ENCODE data around the gene FECH.

The FECH gene

GRCh38 chr18:57630754-57631595, 44.5 kb upstream of the FECH start:
- no peak overlapping the region for H3K23ac ChIP-seq (ENCODE audit: low read length)
- H4K91ac ChIP-seq (ENCODE audit: low read depth, low read length): peak overlapping the region; percentile 16
- H3K27me3 ChIP-seq (ENCODE audit: insufficient read depth, low read length): no peaks in the 10 kb centered on the region
- no peak overlapping the region for H2BK12ac ChIP-seq (ENCODE audit: low read length)
- peak overlapping the region; percentile 68 for H4K12ac ChIP-seq (ENCODE audit: low read depth, low read length)
- H2BK5ac ChIP-seq (ENCODE audit: low read depth, low read length, poor library complexity): no peak overlapping the region
- peaks cover 7% of the 10 kb centered on the region for H3K79me1 ChIP-seq (ENCODE audit: low read length)
- peak overlapping the region; percentile 13 for H4K8ac ChIP-seq (ENCODE audit: low read depth, low read length)
- peak overlapping the region; percentile 16 for H3K4ac ChIP-seq (ENCODE audit: low read depth, low read length)
- no peak overlapping the region for H2AK5ac ChIP-seq (ENCODE audit: low read length)
- no peak overlapping the region for H3K18ac ChIP-seq (ENCODE audit: low read length)
- DNase-seq: no peak
- H3K4me1 ChIP-seq (ENCODE audit: control insufficient read depth in 1 of 2, insufficient read depth in 2 of 2, low read length in 2 of 2): peaks cover 2 to 8% of the 10 kb centered on the region in 2 experiments
- no CpG with 5 or more reads among the region's 13 CpGs for WGBS (ENCODE audit: extremely low coverage, insufficient coverage, insufficient read length)
- no peak overlapping the region for H3K9ac ChIP-seq (ENCODE audit: low read length)
- peak overlapping the region; percentile 77 for H3K4me2 ChIP-seq (ENCODE audit: low read length)
- no peak overlapping the region for H3K27ac ChIP-seq (ENCODE audit: low read depth, low read length)
- peak overlapping the region; percentile 34 for H2AFZ ChIP-seq (ENCODE audit: insufficient read depth, low read length, poor library complexity)
- no peaks in the 10 kb centered on the region for H3K36me3 ChIP-seq (ENCODE audit: control insufficient read depth in 1 of 2, insufficient read depth in 2 of 2, low read length in 2 of 2)
- no peak overlapping the region for H3K14ac ChIP-seq (ENCODE audit: low read length)
- H3K79me2 ChIP-seq (ENCODE audit: control insufficient read depth, insufficient read depth, low read length, poor library complexity): peaks cover 2% of the 10 kb centered on the region
- H2BK120ac ChIP-seq (ENCODE audit: insufficient read depth, low read length, poor library complexity): peak overlapping the region; percentile 52
- H3K9me3 ChIP-seq (ENCODE audit: insufficient read depth, low read depth, low read length): no peaks in the 10 kb centered on the region
- H3K4me3 ChIP-seq (ENCODE audit: low read depth, low read length): peak overlapping the region; percentile 72

- Histone ChIP-seq H3K79me2 (ENCODE audit: control insufficient read depth, insufficient read depth, low read length, poor library complexity) (peaks cover 2% of the 10 kb centered on the region), H4K8ac (ENCODE audit: low read depth, low read length) (peak overlapping the region; percentile 88), H3K18ac (ENCODE audit: low read length) (peak overlapping the region; percentile 36), H3K9ac (ENCODE audit: low read length) (peak overlapping the region; percentile 78), H3K36me3 (ENCODE audit: control insufficient read depth in 1 of 2, insufficient read depth in 2 of 2, low read length in 2 of 2) (no peaks in the 10 kb centered on the region), H2BK120ac (ENCODE audit: insufficient read depth, low read length, poor library complexity) (peak overlapping the region; percentile 52), H3K23ac (ENCODE audit: low read length) (no peak overlapping the region), H4K91ac (ENCODE audit: low read depth, low read length) (peak overlapping the region; percentile 85), H2AK5ac (ENCODE audit: low read length) (no peak overlapping the region), H3K9me3 (ENCODE audit: insufficient read depth, low read depth, low read length) (no peaks in the 10 kb centered on the region), H3K4me1 (ENCODE audit: control insufficient read depth in 1 of 2, insufficient read depth in 2 of 2, low read length in 2 of 2) (peaks cover 2 to 8% of the 10 kb centered on the region in 2 experiments), H4K12ac (ENCODE audit: low read depth, low read length) (peak overlapping the region; percentile 78), H3K4me3 (ENCODE audit: low read depth, low read length) (peak overlapping the region; percentile 72), H2BK12ac (ENCODE audit: low read length) (no peak overlapping the region), H3K14ac (ENCODE audit: low read length) (peak overlapping the region; percentile 61), H3K4ac (ENCODE audit: low read depth, low read length) (peak overlapping the region; percentile 16), H2BK5ac (ENCODE audit: low read depth, low read length, poor library complexity) (no peak overlapping the region), H3K79me1 (ENCODE audit: low read length) (peaks cover 7% of the 10 kb centered on the region), H3K27ac (ENCODE audit: low read depth, low read length) (no peak overlapping the region), H3K4me2 (ENCODE audit: low read length) (peak overlapping the region; percentile 77), H3K27me3 (ENCODE audit: insufficient read depth, low read length) (no peaks in the 10 kb centered on the region), H2AFZ (ENCODE audit: insufficient read depth, low read length, poor library complexity) (peak overlapping the region; percentile 80)
- peak; percentile 87 to 89 for DNase-seq
- WGBS (ENCODE audit: extremely low coverage, insufficient coverage, insufficient read length): no CpG with 5 or more reads among the region's 52 CpGs
Observed at GRCh38 chr18:57630002-57630753, 43.7 kb upstream of the FECH start.

- Histone ChIP-seq H2AFZ (ENCODE audit: insufficient read depth, low read length, poor library complexity) (no peak overlapping the region), H3K23ac (ENCODE audit: low read length) (no peak overlapping the region), H3K27ac (ENCODE audit: low read depth, low read length) (no peak overlapping the region), H3K36me3 (ENCODE audit: control insufficient read depth in 1 of 2, insufficient read depth in 2 of 2, low read length in 2 of 2) (no peaks in the 10 kb centered on the region), H3K79me1 (ENCODE audit: low read length) (peaks cover 7% of the 10 kb centered on the region), H4K8ac (ENCODE audit: low read depth, low read length) (peak overlapping the region; percentile 93), H4K91ac (ENCODE audit: low read depth, low read length) (peak overlapping the region; percentile 52), H2AK5ac (ENCODE audit: low read length) (no peak overlapping the region), H3K4me2 (ENCODE audit: low read length) (no peak overlapping the region), H3K4ac (ENCODE audit: low read depth, low read length) (no peak overlapping the region), H3K27me3 (ENCODE audit: insufficient read depth, low read length) (no peaks in the 10 kb centered on the region), H4K12ac (ENCODE audit: low read depth, low read length) (peak overlapping the region; percentile 23), H3K4me3 (ENCODE audit: low read depth, low read length) (no peak overlapping the region), H3K79me2 (ENCODE audit: control insufficient read depth, insufficient read depth, low read length, poor library complexity) (peaks cover 2% of the 10 kb centered on the region), H2BK12ac (ENCODE audit: low read length) (no peak overlapping the region), H2BK5ac (ENCODE audit: low read depth, low read length, poor library complexity) (no peak overlapping the region), H3K4me1 (ENCODE audit: control insufficient read depth in 1 of 2, insufficient read depth in 2 of 2, low read length in 2 of 2) (peaks cover 2 to 8% of the 10 kb centered on the region in 2 experiments), H3K18ac (ENCODE audit: low read length) (no peak overlapping the region), H3K9me3 (ENCODE audit: insufficient read depth, low read depth, low read length) (no peaks in the 10 kb centered on the region), H3K14ac (ENCODE audit: low read length) (no peak overlapping the region), H2BK120ac (ENCODE audit: insufficient read depth, low read length, poor library complexity) (no peak overlapping the region), H3K9ac (ENCODE audit: low read length) (no peak overlapping the region)
- peak in 1 of 2 donors; percentile 9 for DNase-seq
- WGBS (ENCODE audit: extremely low coverage, insufficient coverage, insufficient read length): no CpG with 5 or more reads among the region's 9 CpGs
Observed at GRCh38 chr18:57629422-57629821, 42.9 kb upstream of the FECH start.

DNA sequence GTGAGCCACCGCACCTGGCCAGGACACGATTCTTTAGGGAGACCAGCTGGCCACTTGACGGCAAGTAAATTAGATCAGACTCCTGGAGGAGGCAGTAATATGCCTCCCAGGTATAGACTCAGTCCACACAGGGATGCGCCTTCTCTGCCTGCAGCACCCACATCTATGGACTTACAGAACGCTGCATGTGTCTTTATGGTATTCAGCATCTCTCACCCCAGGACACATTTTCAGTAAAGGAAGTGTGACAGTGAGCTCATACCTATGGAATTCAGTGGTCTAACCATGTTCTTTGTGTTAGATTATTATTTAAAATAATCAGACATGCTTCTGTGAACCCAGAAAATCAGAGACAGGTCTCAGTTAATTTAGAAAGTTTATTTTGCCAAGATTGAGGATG, 41.0 kb upstream of the FECH start:
- Histone ChIP-seq H3K4ac (ENCODE audit: low read depth, low read length) (no peak overlapping the region), H3K4me1 (ENCODE audit: control insufficient read depth in 1 of 2, insufficient read depth in 2 of 2, low read length in 2 of 2) (peaks cover 2 to 8% of the 10 kb centered on the region in 2 experiments), H4K91ac (ENCODE audit: low read depth, low read length) (no peak overlapping the region), H3K9ac (ENCODE audit: low read length) (no peak overlapping the region), H3K9me3 (ENCODE audit: insufficient read depth, low read depth, low read length) (no peaks in the 10 kb centered on the region), H4K12ac (ENCODE audit: low read depth, low read length) (no peak overlapping the region), H3K4me3 (ENCODE audit: low read depth, low read length) (no peak overlapping the region), H3K27ac (ENCODE audit: low read depth, low read length) (no peak overlapping the region), H3K18ac (ENCODE audit: low read length) (no peak overlapping the region), H4K8ac (ENCODE audit: low read depth, low read length) (peak overlapping the region; percentile 33), H3K23ac (ENCODE audit: low read length) (no peak overlapping the region), H2AFZ (ENCODE audit: insufficient read depth, low read length, poor library complexity) (no peak overlapping the region), H3K36me3 (ENCODE audit: control insufficient read depth in 1 of 2, insufficient read depth in 2 of 2, low read length in 2 of 2) (no peaks in the 10 kb centered on the region), H3K4me2 (ENCODE audit: low read length) (no peak overlapping the region), H2BK5ac (ENCODE audit: low read depth, low read length, poor library complexity) (no peak overlapping the region), H2AK5ac (ENCODE audit: low read length) (no peak overlapping the region), H3K79me2 (ENCODE audit: control insufficient read depth, insufficient read depth, low read length, poor library complexity) (peaks cover 2% of the 10 kb centered on the region), H2BK120ac (ENCODE audit: insufficient read depth, low read length, poor library complexity) (no peak overlapping the region), H3K14ac (ENCODE audit: low read length) (no peak overlapping the region), H3K79me1 (ENCODE audit: low read length) (peaks cover 7% of the 10 kb centered on the region), H2BK12ac (ENCODE audit: low read length) (no peak overlapping the region), H3K27me3 (ENCODE audit: insufficient read depth, low read length) (no peaks in the 10 kb centered on the region)
- no CpG with 5 or more reads among the region's 5 CpGs for whole genome bisulfite sequencing (ENCODE audit: extremely low coverage, insufficient coverage, insufficient read length)
- peak; percentile 42 to 64 for DNase-seq
